Stimulated activated CD4-positive, alpha-beta T cell treated with anti-CD3 and anti-CD28 coated beads, Interleukin-1b, Interleukin-23, amount 100 ng/mL, for 48 hours (primary cell): ENCODE measurements around the gene CEMIP2.

Experiments used
- DNase-seq: peaks from one replicate; pipeline ENCODE4 v3.0.0-alpha.2; 2020

CEMIP2 gene

DNA sequence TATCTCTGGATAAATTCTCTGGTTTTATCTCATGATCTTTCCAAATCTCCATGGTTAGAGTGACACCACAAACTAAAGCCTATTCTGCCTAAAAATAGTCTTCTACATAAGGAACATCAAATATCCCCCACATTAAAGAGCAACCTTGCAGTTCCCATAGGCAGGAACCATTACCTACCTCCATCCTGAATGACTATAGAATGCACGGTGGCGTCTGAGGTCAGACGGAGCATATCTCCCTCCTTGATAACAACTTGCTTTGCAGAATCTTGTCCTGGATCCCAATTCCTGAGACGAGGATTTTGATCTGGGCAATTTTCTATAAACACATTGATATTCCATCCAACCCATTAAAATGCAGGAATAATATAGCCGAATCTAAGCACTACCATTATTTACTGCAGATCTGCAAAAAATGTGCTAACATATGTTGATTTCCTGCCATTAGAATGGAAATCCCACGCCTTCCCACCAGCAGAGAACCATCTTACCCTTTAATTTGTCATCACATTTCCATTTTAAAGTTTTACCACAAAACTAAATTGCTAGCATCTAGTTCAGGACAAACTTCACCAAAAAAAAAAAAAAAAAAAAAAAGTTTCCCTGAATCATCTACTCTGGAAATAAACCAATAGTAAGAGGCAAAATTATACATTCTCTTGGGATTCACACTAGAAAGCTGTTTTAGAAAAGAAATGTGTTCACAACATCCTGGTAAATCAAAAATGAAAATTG is 22.1 kb downstream of the CEMIP2 start:
- DNase-seq = no peak

DNA sequence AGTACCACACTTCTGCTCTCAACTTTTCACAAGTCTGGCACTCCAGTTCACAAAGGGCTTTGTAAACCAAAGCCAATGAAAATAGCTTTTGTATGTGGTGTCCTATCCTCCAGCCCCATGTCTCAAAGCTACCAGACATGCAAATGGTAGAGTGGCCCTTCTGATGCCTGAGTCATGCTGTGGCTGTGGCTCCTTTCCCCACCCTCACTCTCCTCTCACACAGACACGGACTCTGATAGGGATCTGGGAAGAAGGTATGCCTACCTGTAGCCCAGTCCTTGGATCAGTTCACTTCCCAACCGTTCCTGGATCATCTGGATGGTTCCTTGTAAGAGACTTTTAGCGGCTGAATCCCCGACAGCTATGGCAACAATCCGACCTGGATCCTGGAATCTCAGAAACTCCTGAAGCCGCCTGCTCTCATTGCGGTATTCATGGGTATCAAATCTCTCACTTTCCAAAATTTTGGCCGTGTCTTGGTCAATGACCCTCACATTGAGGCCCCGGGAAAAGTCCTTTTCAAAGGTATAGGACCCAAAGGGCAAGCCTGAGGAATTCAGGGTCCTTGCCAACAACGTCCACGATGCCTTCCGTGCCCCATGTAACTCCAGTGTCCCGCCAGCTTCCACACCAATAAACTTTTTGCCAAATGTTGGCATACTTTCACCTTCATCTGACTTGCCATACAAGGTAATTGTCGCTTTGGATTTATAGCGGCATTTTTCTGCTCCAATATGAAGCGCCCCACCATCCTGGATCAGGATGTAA is 23.4 kb downstream of the CEMIP2 start:
- DNase-seq = no peak

DNA sequence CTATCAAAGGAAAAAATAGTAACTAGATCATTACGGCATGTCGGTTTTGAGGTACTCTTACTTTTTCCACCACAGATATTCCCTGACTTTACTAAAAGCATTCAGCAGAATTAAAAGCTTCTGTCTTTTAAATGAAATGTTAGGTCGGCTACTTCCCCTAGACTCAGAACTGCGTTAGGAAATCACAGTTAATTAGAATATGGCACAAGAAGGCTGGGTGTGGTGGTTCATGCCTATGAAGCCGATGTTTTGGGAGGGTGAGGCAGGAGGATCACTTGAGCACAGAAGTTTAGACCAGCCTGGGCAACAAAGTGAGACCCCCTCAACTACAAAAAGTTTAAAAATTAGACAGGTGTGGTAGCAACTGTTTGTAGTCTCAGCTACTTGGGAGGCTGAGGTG is 24.4 kb downstream of the CEMIP2 start:
- no peak for DNase-seq

DNA sequence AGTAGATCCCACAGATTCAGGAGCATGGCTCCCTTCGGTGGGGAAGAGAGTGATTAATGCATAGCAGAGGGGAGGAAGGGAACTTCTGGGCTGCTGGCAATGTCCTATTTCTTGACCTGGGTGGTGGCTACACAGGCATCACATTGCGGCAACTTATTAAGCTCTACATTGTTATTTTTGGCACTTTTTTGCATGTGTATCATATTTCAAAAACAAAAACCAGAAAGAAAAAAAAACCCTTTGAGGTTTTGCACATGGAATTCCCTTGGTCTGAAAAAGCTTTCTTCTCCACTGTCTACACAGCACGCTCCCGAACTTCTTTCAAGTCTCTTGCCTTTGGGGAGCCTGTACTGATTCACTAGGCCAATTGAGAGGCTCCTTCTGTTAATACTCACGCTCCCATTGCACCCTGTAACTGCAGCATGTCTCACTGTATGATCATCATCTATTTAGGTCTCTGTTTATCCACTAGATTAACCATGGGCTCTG is 25.1 kb downstream of the CEMIP2 start:
- DNase-seq = no peak

DNA sequence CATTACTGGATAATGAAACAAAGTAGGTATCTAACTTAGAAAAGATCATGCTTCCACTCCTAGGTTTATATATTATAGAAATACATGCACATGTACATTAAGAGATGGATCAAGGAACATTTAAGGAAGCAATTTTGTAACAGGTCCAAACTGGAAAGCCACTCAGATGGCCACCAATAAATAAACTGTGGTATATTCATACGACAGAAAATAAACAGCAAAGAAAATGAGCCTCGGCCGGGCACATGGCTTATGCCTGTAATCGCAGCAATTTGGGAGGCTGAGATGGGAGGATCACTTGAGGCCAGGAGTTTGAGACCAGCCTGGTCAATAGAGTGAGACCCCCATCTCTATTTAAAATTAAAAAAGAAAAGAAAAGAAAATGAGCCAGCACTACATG is 25.6 kb downstream of the CEMIP2 start:
- no peak for DNase-seq

DNA sequence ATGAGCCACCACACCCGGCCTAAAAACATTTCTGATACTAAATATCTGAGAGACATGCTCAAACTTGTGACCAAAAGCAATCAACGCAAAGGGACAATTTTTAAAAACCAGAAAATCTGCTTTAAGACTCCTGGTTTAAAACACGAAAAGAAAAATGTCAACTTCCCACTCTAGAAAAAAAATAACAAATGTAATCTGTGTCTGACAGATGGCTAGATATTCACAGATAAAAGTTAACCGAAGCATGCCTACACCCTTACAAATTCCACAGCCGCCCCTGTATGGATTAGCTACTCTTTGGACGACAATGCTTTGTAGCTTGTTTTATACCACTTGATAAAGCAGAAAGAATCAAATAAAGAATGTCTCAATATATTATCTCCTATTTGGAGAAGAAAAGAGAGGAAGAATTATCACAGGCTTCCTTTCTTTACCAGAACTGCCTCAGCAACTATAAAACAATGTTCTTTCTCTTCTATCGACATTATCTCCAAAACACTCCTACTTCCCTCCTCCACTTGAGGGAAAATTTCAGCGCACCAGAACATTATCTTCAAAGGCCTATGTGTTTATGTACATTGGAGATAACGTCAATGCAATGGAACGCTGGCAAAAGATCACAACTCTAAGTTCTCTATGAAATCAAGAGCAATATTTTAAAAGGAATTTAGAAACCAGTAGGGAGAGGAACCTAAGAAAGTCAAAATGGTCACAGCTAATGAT is 26.2 kb downstream of the CEMIP2 start:
- no peak for DNase-seq

DNA sequence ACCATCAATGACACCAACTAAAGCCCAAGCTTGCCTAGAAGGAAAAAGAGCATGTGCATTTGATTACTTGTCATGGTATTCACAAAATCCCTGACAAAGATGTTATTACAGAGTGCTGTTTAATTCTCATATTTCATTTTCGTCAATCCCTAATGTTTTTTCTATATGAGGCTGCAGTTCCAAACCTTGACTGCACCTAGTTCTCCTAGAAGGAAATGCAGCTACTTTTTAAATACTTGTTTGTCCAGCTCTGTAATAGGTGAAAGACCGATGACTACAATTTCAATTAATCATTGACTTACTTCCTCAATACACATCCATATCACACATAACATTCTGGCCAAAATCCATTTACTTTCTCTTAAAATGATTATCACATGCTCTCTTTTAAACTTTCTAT is 28.1 kb downstream of the CEMIP2 start:
- DNase-seq = no peak

DNA sequence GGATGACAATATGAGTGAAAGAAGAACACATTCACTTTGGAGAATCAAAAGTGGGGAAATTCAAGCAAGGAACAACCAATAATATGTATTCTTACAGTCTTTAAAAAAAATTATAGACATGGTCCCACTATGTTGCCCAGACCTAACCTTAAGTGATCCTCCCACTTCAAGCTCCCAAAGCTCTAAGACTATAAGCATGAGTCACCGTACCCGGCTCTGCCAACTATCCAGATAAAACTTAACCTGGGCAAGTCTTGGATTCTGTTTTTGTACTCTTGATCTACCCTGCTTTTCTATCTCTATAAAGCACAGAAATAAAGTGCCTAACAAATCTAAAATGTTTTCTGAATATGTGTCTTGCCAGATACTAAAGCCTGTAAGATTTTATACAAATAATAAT is 30.9 kb downstream of the CEMIP2 start:
- DNase-seq = no peak

DNA sequence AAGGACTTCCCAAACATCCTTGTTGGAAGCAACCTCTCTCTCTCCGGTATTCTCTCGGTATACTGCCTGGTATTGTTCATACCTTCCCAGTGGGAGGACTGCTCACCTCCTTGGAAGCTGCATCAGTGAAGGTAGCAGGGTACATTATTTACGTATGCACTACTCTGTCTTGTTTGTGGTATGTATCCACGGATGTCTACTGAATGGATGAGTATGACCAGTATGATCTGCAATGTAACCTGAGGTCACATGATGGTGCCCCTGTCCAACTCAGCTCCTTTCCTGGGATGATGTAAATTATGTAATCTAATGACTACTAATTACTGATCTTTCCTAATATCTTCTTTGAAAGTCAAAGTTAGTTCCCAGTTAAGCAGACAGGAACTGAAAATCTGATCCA is 32.1 kb downstream of the CEMIP2 start:
- no peak for DNase-seq

DNA sequence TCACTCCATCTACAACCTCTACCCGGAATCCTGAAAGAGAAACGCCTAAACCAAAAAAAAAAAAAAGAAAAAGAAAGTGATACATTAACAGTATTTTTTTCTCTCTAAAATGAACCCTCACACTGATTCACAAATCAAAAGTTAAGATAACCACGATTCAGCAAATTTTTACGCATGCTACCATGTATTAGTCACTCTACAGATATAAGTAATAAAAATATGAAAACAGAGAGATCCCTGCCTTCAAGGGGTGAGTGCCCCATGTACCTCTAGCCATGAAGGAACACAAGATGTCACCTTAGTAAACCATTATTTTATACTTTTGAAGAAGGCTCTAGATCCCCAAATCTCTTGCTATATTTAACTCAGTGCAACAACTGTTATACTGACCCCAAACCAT is 33.4 kb downstream of the CEMIP2 start:
- no peak for DNase-seq

DNA sequence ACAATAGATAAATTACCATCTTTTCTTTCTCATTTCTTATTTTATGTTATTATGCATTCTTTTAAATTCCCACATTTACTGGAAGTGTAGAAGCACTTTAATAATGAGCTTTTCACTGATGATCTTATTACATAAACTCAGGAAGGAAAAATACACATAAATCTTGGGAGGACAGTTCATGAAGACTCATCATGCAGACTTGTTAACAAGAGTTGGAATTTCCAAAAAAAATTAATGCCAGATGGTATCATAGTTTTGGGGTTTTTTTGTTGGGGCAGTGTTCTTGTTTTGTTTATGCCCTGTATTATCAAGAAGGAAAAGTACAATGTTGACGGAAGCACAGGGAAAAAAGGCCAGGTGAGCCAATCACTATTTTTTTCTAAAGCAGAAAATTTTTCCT is 35.1 kb downstream of the CEMIP2 start:
- DNase-seq = no peak

DNA sequence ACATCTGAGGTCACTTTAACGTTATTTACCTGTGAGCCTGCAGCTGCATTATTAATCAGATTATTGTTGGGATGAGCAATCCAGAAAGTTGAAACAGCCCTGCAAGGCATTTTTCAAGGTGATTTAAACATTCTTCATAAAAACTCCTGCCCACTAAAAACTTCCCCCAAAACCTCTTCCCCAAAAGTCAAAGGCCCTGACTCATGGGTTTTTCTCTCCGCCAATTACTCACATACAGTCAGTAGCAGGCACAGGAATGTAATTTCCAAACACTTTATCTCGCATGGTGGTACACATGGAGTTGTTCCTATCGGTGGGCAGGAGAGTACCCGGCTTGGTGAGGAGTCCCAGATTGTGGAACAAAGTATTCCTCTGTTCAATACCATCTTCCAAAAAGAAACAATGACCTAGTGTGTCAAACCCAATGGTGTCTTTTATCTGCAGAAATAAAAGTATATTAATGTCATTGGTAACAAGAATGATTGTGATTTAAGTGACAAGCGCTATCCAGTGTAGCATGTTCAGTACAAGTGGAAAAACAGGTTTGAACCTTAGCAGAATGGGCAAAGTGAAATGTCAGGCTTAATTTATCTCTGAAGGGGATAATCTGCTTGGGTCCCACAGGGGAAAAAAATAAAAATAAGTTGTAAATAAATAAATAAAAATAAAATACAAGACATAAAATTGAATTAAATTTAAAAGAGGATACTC is 38.3 kb downstream of the CEMIP2 start:
- DNase-seq = no peak

DNA sequence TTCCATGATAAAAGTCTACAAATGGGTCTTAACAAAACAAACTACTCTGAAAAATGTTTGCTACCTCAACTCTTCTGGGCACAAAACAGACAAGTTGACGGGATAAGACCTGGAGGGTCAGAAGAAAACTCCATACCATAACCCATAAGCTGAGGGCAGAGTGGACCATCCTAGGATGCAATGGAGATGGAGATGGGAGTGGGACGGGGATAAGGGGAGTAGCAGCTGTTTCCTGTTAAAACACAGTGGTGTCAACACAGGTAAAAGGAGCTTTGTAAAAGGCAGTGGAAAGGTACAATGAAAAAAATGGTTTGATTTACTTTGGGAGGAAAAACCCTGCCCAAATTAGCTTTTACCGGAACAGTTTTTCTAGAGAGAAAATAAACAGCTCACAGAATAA is 41.6 kb downstream of the CEMIP2 start:
- DNase-seq = no peak

DNA sequence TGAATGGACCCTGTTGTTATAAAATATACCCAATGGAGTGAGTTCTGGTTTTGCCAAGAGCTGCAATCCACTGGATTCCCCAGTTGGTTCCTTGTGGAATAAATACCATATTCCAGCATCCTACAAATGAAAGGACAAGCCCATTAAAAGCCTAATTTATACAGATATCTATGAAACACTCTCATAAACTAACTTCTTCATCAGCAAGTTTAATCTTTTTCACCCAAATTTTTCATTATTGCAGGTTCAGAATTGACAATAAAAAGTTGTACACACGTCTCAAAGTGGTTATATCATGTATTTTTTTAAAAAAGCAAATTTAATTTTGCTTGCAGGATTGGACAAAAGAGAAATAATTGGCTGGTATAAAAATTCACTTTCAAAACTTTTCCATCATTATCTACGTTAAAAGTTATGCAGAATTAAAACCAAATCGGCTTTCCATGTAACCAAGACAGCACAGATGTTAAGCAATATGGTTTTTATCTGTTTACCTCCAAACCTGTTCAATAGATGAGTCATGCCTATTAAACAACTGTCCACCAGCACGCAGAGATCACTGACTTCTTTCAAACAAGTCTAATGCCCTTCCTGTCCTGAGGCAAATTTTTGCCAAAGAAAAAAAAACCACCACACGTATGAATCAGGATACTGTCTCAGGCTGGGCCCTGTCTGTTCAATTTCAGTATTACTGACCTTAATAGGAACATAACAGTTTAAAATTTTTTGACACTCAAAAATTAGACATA is 42.5 kb downstream of the CEMIP2 start:
- DNase-seq = no peak

DNA sequence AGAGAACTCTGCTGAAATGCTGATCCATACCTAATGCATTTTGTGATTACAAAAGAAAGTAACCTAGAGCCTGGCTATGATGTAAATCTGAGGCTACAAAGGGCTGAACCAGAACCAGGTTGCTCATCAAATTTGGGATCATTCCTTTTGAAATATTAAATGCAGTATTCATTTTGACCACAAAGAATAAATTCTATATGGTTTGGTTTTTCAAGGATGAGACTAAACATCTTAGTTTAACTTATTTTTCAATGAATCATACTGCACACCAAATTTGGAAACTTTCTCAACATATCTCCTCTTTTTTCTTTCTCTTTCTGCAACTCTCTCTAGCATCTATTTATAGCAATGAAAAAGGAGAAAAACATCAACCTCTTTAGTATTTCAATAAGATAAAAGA is 46.5 kb downstream of the CEMIP2 start:
- DNase-seq = no peak

DNA sequence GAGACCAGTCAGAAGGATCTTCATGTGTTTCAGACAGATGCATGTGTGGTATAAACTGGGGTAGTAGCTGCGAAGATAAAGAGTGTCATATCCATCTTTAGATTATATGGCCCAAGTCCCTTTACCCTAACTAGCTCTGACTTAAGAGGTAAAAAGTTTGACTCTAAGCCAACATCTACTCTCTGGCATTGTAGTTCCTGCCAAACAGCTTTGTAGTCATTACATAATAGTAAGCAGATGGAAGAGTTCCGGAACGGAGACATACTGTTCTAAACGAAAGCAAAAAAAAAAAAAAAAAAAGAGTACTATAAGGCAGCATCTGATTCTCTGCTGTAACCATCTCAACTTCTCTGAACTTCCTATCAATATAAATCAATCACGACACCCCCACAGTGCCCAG is 48.8 kb downstream of the CEMIP2 start:
- DNase-seq = no peak

DNA sequence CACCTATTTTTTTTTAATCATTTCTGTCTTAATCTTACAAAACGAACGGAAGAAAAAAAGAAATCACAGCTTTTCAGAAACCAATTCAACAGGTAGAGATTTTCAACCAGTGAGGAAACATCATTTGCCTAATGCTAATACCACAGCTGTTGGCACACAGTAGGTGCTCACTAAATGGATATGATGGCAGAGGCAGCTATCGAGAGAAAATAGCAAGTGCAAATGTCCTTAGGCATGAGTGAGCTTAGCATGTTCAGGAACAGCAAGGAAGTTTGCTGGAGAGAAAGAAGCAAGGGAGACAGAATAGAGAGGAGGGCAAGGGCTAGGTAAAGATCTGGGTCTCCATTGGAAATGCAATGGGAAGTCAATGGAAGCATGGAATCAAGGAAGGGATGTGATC is 49.2 kb downstream of the CEMIP2 start:
- DNase-seq = no peak

DNA sequence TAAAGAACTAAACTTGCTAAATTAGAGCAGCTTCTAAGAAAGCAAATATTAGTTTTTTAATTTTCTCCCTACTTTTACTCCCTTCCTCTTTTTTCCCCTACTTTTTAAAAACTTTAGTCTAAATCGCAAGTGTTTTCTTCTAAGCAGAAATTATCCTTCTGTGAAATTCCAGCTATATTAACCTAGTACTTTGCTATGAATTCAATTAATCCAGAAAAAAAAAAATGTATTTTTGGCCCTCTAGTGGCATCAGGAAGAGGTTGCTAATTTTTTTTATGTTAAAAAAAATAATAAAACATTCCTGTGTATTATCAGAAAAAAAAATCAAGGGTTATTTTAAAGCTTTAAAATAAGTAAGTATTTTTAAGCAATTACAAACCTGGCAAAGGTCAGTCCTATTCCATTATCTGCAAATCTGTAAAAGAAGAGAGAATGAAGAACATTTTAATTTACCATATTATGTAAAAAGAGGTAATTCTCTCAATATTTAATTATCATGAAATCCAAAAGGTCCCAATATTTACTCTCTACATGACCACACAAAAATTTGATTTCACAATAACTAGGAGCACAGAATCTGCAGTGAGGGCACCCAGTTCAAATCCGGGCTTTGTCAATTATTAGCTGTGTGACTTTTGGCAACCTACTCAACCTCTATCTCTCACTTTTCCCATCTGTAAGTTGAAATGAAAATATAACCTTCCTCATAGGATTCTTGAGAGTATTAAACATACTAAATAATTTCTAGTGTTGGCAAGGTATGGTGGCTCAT is 52.0 kb downstream of the CEMIP2 start:
- DNase-seq = no peak

DNA sequence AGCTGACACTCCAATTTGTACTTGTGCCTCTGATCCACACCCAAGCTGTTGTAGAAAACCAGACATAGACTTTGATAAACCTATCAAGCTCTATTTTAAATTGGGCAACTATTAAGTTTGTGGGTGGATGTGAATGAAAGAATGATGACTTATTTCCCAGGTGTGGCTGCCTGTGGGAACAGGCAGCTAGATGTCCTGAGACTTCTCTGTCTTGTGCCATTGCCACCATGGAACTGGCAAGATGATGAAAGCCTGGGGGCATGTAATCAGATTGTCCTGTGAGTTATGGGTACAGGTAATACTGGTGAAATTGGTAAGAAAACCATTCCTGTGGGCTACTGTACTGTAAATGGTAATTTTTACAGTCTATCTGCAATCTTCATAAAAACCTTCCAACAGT is 57.5 kb downstream of the CEMIP2 start:
- no peak for DNase-seq

DNA sequence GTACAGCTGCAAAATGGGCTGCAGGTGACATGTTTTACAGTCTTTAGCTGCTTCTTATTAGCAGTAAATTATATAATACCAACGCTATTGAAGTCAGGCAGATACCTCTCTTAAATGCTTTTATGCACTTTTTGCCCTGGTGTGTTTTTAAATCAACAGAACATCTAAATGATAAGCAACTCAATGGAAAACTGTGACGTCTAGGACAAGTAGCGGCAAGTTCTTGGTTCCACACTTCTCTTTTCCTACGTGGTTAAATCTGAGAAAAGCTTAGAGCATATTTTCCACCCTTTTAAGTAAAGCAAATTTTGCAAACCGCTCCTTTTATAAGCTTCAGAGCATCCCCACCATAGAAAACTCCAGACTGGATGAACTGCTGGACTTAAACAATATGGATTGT is 58.1 kb downstream of the CEMIP2 start:
- DNase-seq = no peak

DNA sequence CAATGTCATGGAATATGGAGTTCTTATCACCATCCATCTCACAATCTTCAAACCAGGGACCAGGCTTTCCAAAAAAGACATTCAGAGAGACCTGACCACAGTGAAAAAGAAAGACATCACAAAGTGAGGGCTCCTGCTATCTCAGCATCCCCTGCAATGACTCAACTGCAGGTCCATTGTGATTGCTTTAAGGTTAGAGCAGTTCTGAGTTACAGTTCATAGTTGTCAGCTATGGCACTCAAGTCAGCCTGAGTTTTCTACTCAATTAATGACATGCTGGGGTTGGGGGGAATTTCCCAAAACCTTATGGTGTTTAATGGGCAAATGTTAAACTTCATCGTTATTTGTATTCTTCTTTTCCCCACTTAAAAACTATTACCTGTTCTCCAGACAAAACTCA is 58.9 kb downstream of the CEMIP2 start:
- no peak for DNase-seq

DNA sequence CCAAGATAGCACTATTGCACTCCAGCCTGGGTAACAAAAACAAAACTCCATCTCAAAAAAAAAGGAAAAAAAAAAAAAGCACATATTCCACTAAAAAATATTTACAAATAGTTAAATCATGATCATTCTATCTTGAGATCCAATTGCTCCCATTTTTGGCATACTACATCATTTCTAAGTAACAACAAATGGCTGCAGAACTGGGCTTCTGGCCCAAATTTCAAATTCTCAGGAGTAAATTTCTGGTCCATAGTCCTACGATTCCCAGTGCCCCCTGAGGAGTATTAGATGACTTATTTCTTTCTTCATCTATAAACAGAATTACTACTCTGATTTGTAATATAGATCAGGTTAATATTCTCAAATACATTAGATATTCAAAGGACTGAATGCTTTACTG is 62.1 kb downstream of the CEMIP2 start:
- DNase-seq = no peak
